ENCODE data around the gene TTLL6.

TTLL6 gene

GRCh38 chr17:48792033-48792798 is 24.8 kb downstream of the TTLL6 start:
- TF ChIP-seq, protein P1, sequence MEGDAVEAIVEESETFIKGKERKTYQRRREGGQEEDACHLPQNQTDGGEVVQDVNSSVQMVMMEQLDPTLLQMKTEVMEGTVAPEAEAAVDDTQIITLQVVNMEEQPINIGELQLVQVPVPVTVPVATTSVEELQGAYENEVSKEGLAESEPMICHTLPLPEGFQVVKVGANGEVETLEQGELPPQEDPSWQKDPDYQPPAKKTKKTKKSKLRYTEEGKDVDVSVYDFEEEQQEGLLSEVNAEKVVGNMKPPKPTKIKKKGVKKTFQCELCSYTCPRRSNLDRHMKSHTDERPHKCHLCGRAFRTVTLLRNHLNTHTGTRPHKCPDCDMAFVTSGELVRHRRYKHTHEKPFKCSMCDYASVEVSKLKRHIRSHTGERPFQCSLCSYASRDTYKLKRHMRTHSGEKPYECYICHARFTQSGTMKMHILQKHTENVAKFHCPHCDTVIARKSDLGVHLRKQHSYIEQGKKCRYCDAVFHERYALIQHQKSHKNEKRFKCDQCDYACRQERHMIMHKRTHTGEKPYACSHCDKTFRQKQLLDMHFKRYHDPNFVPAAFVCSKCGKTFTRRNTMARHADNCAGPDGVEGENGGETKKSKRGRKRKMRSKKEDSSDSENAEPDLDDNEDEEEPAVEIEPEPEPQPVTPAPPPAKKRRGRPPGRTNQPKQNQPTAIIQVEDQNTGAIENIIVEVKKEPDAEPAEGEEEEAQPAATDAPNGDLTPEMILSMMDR (IDR thresholded peaks at IDR 0.05) = no peak
- Histone ChIP-seq H3K4me1 (no peaks in the 10 kb centered on the region), H3K27me3 (peaks cover 0 to 62% of the 10 kb centered on the region in 2 donors), H3K9me3 (no peaks in the 10 kb centered on the region), H3K4me3 (no peak overlapping the region), H3K36me3 (no peaks in the 10 kb centered on the region), H3K27ac (no peak overlapping the region)
- intact Hi-C loops (cut with DNase I; ENCODE audit: low total_unique reads) = loop anchor here (5.0 kb wide), 2 partner anchors 65 to 115 kb away; partner anchors contain the start of gene HOXB13
- DNase-seq = no peak

GRCh38 chr17:48791128-48792032 is 25.6 kb downstream of the TTLL6 start:
- DNase-seq = peak; percentile 79
- intact Hi-C loops (cut with DNase I; ENCODE audit: low total_unique reads) = loop anchor here (5.0 kb wide), 2 partner anchors 64 to 114 kb away; partner anchors contain the start of gene HOXB13
- H3K4me3 ChIP-seq = no peak overlapping the region
- H3K4me1 ChIP-seq = no peaks in the 10 kb centered on the region
- TF ChIP-seq, protein P1 (IDR thresholded peaks at IDR 0.05) = peak; percentile 59 to 69
- no peaks in the 10 kb centered on the region for H3K36me3 ChIP-seq
- no peaks in the 10 kb centered on the region for H3K9me3 ChIP-seq
- no peak overlapping the region for H3K27ac ChIP-seq
- H3K27me3 ChIP-seq = peaks cover 0 to 65% of the 10 kb centered on the region in 2 donors

- TF ChIP-seq, protein P1 (IDR thresholded peaks at IDR 0.05) = no peak
- H3K36me3 ChIP-seq = no peaks in the 10 kb centered on the region
- peaks cover 0 to 72% of the 10 kb centered on the region in 2 donors for H3K27me3 ChIP-seq
- H3K4me3 ChIP-seq = no peak overlapping the region
- no peak for DNase-seq
- no peaks in the 10 kb centered on the region for H3K9me3 ChIP-seq
- no peak overlapping the region for H3K27ac ChIP-seq
- intact Hi-C loops (cut with DNase I; ENCODE audit: low total_unique reads) = loop anchor here (5.0 kb wide), 2 partner anchors 63 to 113 kb away; partner anchors contain the start of gene HOXB13
- no peaks in the 10 kb centered on the region for H3K4me1 ChIP-seq
Measured at GRCh38 chr17:48790607-48791127, 26.4 kb downstream of the TTLL6 start.

DNA sequence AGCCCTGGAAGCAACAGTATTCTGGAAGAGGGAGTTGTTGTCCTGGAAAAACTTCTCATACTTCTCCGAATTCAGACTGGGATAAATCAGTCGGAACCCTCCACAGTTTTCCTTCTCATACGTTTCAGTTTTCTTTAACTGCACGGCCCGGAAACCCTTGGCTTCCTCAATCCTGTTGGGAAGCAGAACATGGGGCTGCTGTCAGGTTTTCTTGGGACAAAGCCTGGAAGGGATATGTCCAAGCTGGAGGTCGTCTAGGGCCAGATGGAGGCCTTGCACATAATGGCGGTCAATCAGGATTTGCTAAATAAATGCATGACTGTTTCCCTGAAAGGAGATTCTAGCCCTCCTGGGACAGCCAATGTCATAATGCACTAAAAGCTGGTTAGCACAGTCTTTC is 29.2 kb downstream of the TTLL6 start:
- no peak overlapping the region for H3K27ac ChIP-seq
- H3K27me3 ChIP-seq = peaks cover 0 to 73% of the 10 kb centered on the region in 2 donors
- TF ChIP-seq, protein P1 (IDR thresholded peaks at IDR 0.05) = no peak
- H3K4me1 ChIP-seq = no peaks in the 10 kb centered on the region
- no peak for DNase-seq
- H3K4me3 ChIP-seq = no peak overlapping the region
- intact Hi-C loops (cut with DNase I; ENCODE audit: low total_unique reads) = no loop called here
- H3K9me3 ChIP-seq = no peaks in the 10 kb centered on the region
- H3K36me3 ChIP-seq = no peaks in the 10 kb centered on the region

DNA sequence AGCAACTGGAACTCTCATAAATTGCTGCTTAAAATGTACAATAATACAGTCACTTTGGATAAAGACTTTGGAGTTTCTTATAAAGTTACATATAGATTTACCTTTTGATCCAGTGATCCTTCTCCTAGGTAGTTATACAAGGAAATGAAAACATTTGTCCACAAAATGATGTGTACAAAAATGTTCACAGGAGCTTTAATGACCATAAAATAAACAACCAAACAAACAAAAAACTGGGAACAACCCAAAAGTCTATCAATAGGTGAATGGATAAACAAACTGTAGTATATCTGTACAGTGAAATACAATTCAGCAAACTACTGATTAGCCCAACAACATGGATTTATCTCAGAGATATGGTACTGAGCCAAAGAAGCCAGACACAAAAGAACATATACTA is 37.6 kb downstream of the TTLL6 start:
- TF ChIP-seq, protein P1 (IDR thresholded peaks at IDR 0.05) = no peak
- no peak for DNase-seq
- Histone ChIP-seq H3K4me3 (no peak overlapping the region), H3K9me3 (no peaks in the 10 kb centered on the region), H3K36me3 (no peaks in the 10 kb centered on the region), H3K4me1 (no peaks in the 10 kb centered on the region), H3K27ac (no peak overlapping the region), H3K27me3 (peaks cover 0 to 12% of the 10 kb centered on the region in 2 donors)
- intact Hi-C loops (cut with DNase I; ENCODE audit: low total_unique reads) = no loop called here
